AG04449 (cell line): ENCODE results near the gene COG5.

Experiments used
- CTCF ChIA-PET: fragments of 350-600 bp; formaldehyde crosslinking; extraction: SDS; loops from one replicate; lab custom pipeline; 2021; ENCODE audit warnings: antibody characterized with exemption; lab: Yijun Ruan, JAX
- POLR2A ChIA-PET: fragments of 400-600, 350-600 bp; formaldehyde crosslinking; extraction: SDS; loops from one replicate; lab custom pipeline; 2020; ENCODE audit warnings: antibody characterized with exemption, inconsistent platforms; lab: Yijun Ruan, JAX
- DNase-seq: peaks from one replicate; pipeline ENCODE4 v3.0.0-alpha.2; 2010; ENCODE audit warnings: low read depth, low spot score
- H3K4me3 ChIP-seq: 2 replicates; pipeline ENCODE4 v1.5.1; 2011; ENCODE audit warnings: low read depth, mild to moderate bottlenecking, control low read depth, low read length
- TF ChIP-seq, protein P1 (sequence below): IDR thresholded peaks from one replicate; pipeline ENCODE4 v1.5.1; 2011; ENCODE audit warnings: mild to moderate bottlenecking, moderate library complexity, low read length, control low read depth, inconsistent platforms; ENCODE audit not compliant: insufficient read depth; ENCODE audit errors: missing control alignments

Gene COG5

GRCh38 chr7:107372298-107372697 is 191.4 kb downstream of the COG5 start:
- POLR2A ChIA-PET: no interaction called here
- H3K4me3 ChIP-seq: no peak overlapping the region
- TF ChIP-seq, protein P1, sequence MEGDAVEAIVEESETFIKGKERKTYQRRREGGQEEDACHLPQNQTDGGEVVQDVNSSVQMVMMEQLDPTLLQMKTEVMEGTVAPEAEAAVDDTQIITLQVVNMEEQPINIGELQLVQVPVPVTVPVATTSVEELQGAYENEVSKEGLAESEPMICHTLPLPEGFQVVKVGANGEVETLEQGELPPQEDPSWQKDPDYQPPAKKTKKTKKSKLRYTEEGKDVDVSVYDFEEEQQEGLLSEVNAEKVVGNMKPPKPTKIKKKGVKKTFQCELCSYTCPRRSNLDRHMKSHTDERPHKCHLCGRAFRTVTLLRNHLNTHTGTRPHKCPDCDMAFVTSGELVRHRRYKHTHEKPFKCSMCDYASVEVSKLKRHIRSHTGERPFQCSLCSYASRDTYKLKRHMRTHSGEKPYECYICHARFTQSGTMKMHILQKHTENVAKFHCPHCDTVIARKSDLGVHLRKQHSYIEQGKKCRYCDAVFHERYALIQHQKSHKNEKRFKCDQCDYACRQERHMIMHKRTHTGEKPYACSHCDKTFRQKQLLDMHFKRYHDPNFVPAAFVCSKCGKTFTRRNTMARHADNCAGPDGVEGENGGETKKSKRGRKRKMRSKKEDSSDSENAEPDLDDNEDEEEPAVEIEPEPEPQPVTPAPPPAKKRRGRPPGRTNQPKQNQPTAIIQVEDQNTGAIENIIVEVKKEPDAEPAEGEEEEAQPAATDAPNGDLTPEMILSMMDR: no peak
- DNase-seq: peak; percentile 46
- CTCF ChIA-PET: interaction anchor here (0.7 kb wide), 1 partner anchor 10 kb away, joined by 4 read pairs; no protein-coding TSS in a partner anchor

GRCh38 chr7:107370816-107371215 is 192.9 kb downstream of the COG5 start:
- POLR2A ChIA-PET: no interaction called here
- CTCF ChIA-PET: no interaction called here
- no peak overlapping the region for H3K4me3 ChIP-seq
- TF ChIP-seq, protein P1: no peak
- DNase-seq: no peak

DNA sequence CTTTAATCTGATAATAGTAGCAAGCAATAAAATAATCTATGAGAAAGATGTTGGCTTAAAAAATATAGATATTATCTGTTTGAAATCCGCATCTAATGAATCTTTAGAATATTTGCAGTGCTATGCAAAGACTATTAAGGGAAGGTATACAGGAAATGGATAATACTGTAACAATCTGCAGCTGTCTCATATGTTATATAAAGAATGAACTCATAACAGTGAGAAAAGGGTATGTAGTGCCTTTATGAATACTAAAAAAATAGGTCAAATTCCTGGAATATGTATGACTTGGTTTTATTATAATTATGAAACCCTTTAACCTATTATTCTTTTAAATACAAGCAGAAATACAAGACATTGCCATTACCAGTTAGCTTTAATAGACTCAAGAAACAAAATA is 198.9 kb downstream of the COG5 start:
- no peak for DNase-seq
- TF ChIP-seq, protein P1: no peak
- POLR2A ChIA-PET: no interaction called here
- CTCF ChIA-PET: interaction anchor here (0.9 kb wide), 1 partner anchor 32 kb away, joined by 3 read pairs; no protein-coding TSS in a partner anchor
- H3K4me3 ChIP-seq: no peak overlapping the region

DNA sequence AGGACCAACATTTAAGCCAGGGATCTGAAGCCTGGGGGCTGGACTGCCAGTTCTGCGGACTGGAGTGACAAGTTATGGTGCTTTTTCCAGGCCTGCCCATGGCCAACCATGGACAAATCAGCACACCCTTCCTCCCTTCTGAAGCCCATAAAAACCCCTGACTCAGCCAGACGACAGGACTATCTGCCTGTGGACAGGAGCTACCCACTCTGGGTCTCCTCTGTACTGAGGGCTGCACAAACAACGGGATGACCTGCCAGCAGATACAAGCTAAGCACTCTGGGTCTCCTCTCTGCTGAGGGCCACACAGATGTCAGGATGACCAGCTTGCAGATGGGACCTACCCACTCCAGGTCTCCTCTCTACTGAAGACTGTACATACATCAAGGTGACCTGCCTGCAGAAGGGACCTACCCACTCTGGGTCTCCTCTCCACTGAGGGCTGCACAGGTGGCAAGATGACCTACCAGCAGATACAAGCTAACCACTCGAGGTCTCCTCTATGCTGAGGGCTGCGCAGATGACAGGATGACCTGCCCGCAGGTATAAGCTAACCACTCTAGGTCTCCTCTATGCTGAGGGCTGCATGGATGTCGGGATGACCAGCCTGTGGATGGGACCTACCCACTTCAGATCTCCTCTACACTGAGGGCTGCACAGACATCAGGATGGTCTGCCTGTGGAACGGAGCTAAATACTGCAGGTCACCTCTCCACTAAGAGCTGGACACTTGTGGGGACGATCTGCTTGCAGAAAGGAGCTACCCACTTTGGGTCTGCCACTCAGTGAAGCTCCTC is 204.0 kb downstream of the COG5 start:
- ChIA-PET POLR2A (interaction anchor here (0.6 kb wide), 1 partner anchor 18 kb away, joined by 4 read pairs; no protein-coding TSS in a partner anchor), CTCF (no interaction called here)
- TF ChIP-seq, protein P1: no peak
- no peak overlapping the region for H3K4me3 ChIP-seq
- DNase-seq: no peak

- DNase-seq: peak; percentile 10
- CTCF ChIA-PET: no interaction called here
- H3K4me3 ChIP-seq: no peak overlapping the region
- POLR2A ChIA-PET: no interaction called here
- TF ChIP-seq, protein P1: no peak
Measured at GRCh38 chr7:107355616-107356015, 208.1 kb downstream of the COG5 start.

DNA sequence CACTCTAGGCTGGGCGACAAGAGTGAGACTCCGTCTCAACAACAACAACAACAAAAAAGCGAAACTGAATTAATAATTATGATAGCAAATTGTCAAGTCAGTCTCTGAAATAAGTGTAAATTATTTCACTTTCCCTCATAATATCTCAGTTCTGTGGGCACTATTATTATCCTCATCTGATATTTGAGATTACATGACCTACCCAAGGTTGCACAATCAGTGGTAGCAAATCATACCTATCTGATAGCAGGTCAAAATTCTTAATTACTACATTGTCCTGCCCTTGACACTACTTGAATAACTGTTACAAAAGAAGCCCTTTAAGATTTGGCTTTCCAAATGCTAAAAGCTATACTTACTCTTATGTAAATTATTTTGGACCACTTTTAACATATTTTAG is 209.1 kb downstream of the COG5 start:
- TF ChIP-seq, protein P1: no peak
- CTCF ChIA-PET: no interaction called here
- POLR2A ChIA-PET: no interaction called here
- H3K4me3 ChIP-seq: no peak overlapping the region
- no peak for DNase-seq
